Common myeloid progenitor, CD34-positive (primary cell): ENCODE data around the gene CUEDC2.

ENCODE experiments used
- CTCF ChIA-PET: fragments of 350-600 bp; sonication (Branson Sonifier 250); formaldehyde crosslinking; loops from one replicate; lab custom pipeline; 2021; ENCODE audit warnings: antibody characterized with exemption; lab: Charles Lee
- POLR2A ChIA-PET: fragments of 350-600 bp; sonication (Branson Sonifier 250); formaldehyde crosslinking; loops from one replicate; lab custom pipeline; 2021; ENCODE audit warnings: antibody characterized with exemption; lab: Charles Lee
- DNase-seq, 3 donors: peaks; one replicate each; pipeline versions ENCODE4 v3.0.0 to v3.0.0-alpha.2; 2013
- H3K27ac ChIP-seq, 2 experiments: 1 replicate in 1 of 2; 2 replicates in 1 of 2; pipeline ENCODE4 v1.7.0; 2013; ENCODE audit warnings: inconsistent platforms in 2 of 2, low read length in 2 of 2, mild to moderate bottlenecking in 2 of 2, low read depth in 1 of 2, moderate library complexity in 1 of 2; ENCODE audit not compliant: severe bottlenecking in 2 of 2, insufficient read depth in 1 of 2, poor library complexity in 1 of 2
- H3K27me3 ChIP-seq, 5 experiments: replicated peaks in 2 of 5; 1 replicate in 3 of 5; 2 replicates in 2 of 5; pipeline versions ENCODE4 v1.6.1 to v1.7.0; 2013; ENCODE audit warnings: low read length in 4 of 5, mild to moderate bottlenecking in 2 of 5, moderate library complexity in 2 of 5, inconsistent platforms in 1 of 5; ENCODE audit not compliant: insufficient read depth in 5 of 5, control insufficient read depth in 4 of 5
- H3K36me3 ChIP-seq, 4 experiments: 1 replicate in 2 of 4; 2 replicates in 2 of 4; pipeline versions ENCODE4 v1.6.1 to v1.7.0; 2013; ENCODE audit warnings: low read length in 3 of 4, control low read depth in 1 of 4, mild to moderate bottlenecking in 1 of 4; ENCODE audit not compliant: control insufficient read depth in 4 of 4, insufficient read depth in 4 of 4
- H3K4me1 ChIP-seq, 4 experiments: 1 replicate in 3 of 4; 2 replicates in 1 of 4; pipeline versions ENCODE4 v1.6.1 to v1.7.1; 2013; ENCODE audit warnings: low read length in 3 of 4, mild to moderate bottlenecking in 3 of 4, control low read depth in 1 of 4, inconsistent platforms in 1 of 4, moderate library complexity in 1 of 4; ENCODE audit not compliant: control insufficient read depth in 4 of 4, insufficient read depth in 4 of 4; ENCODE audit errors: control extremely low read depth in 1 of 4
- H3K4me3 ChIP-seq, 7 experiments: 1 replicate in 4 of 7; 2 replicates in 3 of 7; pipeline versions ENCODE4 v1.5.1 to v1.7.0; 2013; ENCODE audit warnings: mild to moderate bottlenecking in 7 of 7, low read length in 6 of 7, moderate library complexity in 6 of 7, inconsistent platforms in 2 of 7, low read depth in 2 of 7, control low read depth in 1 of 7; ENCODE audit not compliant: insufficient read depth in 4 of 7, control insufficient read depth in 1 of 7; ENCODE audit errors: extremely low read depth in 1 of 7
- H3K9me3 ChIP-seq, 5 experiments: 1 replicate in 4 of 5; 2 replicates in 1 of 5; pipeline versions ENCODE4 v1.6.1 to v1.7.1; 2013; ENCODE audit warnings: low read length in 4 of 5, mild to moderate bottlenecking in 2 of 5, inconsistent platforms in 1 of 5, low read depth in 1 of 5, moderate library complexity in 1 of 5; ENCODE audit not compliant: control insufficient read depth in 4 of 5, insufficient read depth in 2 of 5; ENCODE audit errors: control extremely low read depth in 1 of 5
- WGBS: methylation state at CpG from one replicate; pipeline ENCODE4 v1.1.5; 2013; ENCODE audit not compliant: insufficient coverage; 5-methylcytosine and 5-hydroxymethylcytosine counted together

CUEDC2 gene

DNA sequence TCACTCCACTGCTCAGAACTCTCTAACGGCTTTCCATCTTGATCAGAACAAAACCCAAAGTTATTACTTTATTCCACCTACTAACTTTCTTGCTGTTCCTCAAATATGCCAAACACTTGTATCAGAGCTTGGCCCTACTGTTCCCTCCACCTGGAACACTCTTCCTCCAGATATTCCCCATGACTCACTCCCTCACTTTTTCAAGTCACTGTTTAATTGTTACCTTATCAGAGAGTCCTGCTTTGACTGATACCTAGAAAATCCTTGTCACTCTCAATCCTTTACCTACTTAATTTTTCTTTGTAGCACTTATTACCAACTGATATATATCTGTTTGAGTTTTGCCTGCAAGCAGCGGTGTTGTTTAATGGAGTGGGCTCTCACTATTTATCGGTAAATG, 42.5 kb downstream of the CUEDC2 start:
- ChIA-PET CTCF (interaction anchor here (1.1 to 1.4 kb wide), 3 partner anchors 10 to 89 kb away, joined by 3 to 4 read pairs (median 3); no protein-coding TSS in a partner anchor), POLR2A (no interaction called here)
- no peaks in the 10 kb centered on the region for H3K9me3 ChIP-seq

GRCh38 chr10:102384606-102385429, 47.6 kb downstream of the CUEDC2 start:
- H3K27ac ChIP-seq = no peak overlapping the region
- 90% methylated on average over 3 of the region's 4 CpGs for WGBS

More for the DNA sequence above, 42.5 kb downstream of the CUEDC2 start:
- H3K27me3 ChIP-seq = peaks cover 0 to 12% (median 2%) of the 10 kb centered on the region in 5 experiments
- no peaks in the 10 kb centered on the region for H3K36me3 ChIP-seq
- H3K4me1 ChIP-seq = peaks cover 2 to 17% (median 12%) of the 10 kb centered on the region in 4 experiments
- 100% methylated on average over 2 of the region's 3 CpGs for WGBS
- H3K4me3 ChIP-seq = no peak overlapping the region
- DNase-seq = no peak
- H3K27ac ChIP-seq = no peak overlapping the region

GRCh38 chr10:102384053-102384452, 48.3 kb downstream of the CUEDC2 start:
- peak in 1 of 3 donors; percentile 51 for DNase-seq
- Histone ChIP-seq H3K4me1 (no peaks in the 10 kb centered on the region), H3K27ac (no peak overlapping the region), H3K4me3 (no peak overlapping the region), H3K27me3 (no peaks in the 10 kb centered on the region), H3K9me3 (no peaks in the 10 kb centered on the region), H3K36me3 (peaks cover 0 to 39% (median 24%) of the 10 kb centered on the region in 4 experiments)
- POLR2A ChIA-PET = interaction anchor here (0.7 to 1.1 kb wide), 3 partner anchors 9 to 40 kb away, joined by 4 to 5 read pairs (median 4); no protein-coding TSS in a partner anchor
- CTCF ChIA-PET = interaction anchor here (0.6 to 5.4 kb wide), 14 partner anchors 9 to 157 kb away, joined by 3 to 45 read pairs (median 5); partner anchors contain the start of genes FBXL15 and NFKB2
- WGBS = 41% methylated on average over 3 of the region's 6 CpGs

More at GRCh38 chr10:102384606-102385429, 47.6 kb downstream of the CUEDC2 start:
- ChIA-PET POLR2A (interaction anchor here (0.7 to 1.1 kb wide), 2 partner anchors 9 to 41 kb away, joined by 4 to 5 read pairs; no protein-coding TSS in a partner anchor), CTCF (interaction anchor here (0.7 to 5.4 kb wide), 20 partner anchors 9 to 232 kb away, joined by 3 to 45 read pairs (median 4); partner anchors contain the start of genes C10orf95, FBXL15 and NFKB2)
- Histone ChIP-seq H3K4me1 (no peaks in the 10 kb centered on the region), H3K27me3 (peaks cover 0 to under 1% (median 0%) of the 10 kb centered on the region in 5 experiments), H3K4me3 (no peak overlapping the region), H3K9me3 (no peaks in the 10 kb centered on the region), H3K36me3 (peaks cover 0 to 31% (median 17%) of the 10 kb centered on the region in 4 experiments)
- no peak for DNase-seq

GRCh38 chr10:102382871-102383270, 49.5 kb downstream of the CUEDC2 start:
- POLR2A ChIA-PET = no interaction called here
- Histone ChIP-seq H3K27me3 (no peaks in the 10 kb centered on the region), H3K4me1 (no peaks in the 10 kb centered on the region), H3K9me3 (no peaks in the 10 kb centered on the region), H3K4me3 (no peak overlapping the region), H3K27ac (no peak overlapping the region), H3K36me3 (peaks cover 0 to 47% (median 27%) of the 10 kb centered on the region in 4 experiments)
- 100% methylated on average over 5 of the region's 8 CpGs for WGBS
- no peak for DNase-seq
- CTCF ChIA-PET = interaction anchor here (1.1 to 5.4 kb wide), 8 partner anchors 8 to 153 kb away, joined by 3 to 45 read pairs (median 10); partner anchors contain the start of genes FBXL15 and NFKB2

GRCh38 chr10:102381983-102382382, 50.4 kb downstream of the CUEDC2 start:
- POLR2A ChIA-PET = no interaction called here
- Histone ChIP-seq H3K4me1 (no peaks in the 10 kb centered on the region), H3K9me3 (no peaks in the 10 kb centered on the region), H3K27me3 (no peaks in the 10 kb centered on the region), H3K27ac (no peak overlapping the region), H3K36me3 (peaks cover 0 to 48% (median 27%) of the 10 kb centered on the region in 4 experiments), H3K4me3 (no peak overlapping the region)
- DNase-seq = no peak
- 97% methylated on average over 9 of the region's 9 CpGs for WGBS
- CTCF ChIA-PET = interaction anchor here (0.7 to 5.4 kb wide), 9 partner anchors 9 to 156 kb away, joined by 3 to 45 read pairs (median 4); partner anchors contain the start of genes ELOVL3, FBXL15 and NFKB2

GRCh38 chr10:102379383-102379782, 53.0 kb downstream of the CUEDC2 start:
- 99% methylated on average over 6 of the region's 6 CpGs for WGBS
- peaks cover 0 to 67% (median 46%) of the 10 kb centered on the region in 4 experiments for H3K36me3 ChIP-seq
- H3K27me3 ChIP-seq = no peaks in the 10 kb centered on the region
- H3K4me3 ChIP-seq = no peak overlapping the region
- POLR2A ChIA-PET = no interaction called here
- CTCF ChIA-PET = interaction anchor here (0.6 to 2.8 kb wide), 8 partner anchors 8 to 210 kb away, joined by 3 to 9 read pairs (median 3); no protein-coding TSS in a partner anchor
- DNase-seq = no peak
- no peaks in the 10 kb centered on the region for H3K4me1 ChIP-seq
- H3K27ac ChIP-seq = no peak overlapping the region
- no peaks in the 10 kb centered on the region for H3K9me3 ChIP-seq
